GM18909 (cell line): Measurements from ENCODE around the gene MKI67.
"Not testable (repeated sequence)": the region's sequence is repeated elsewhere in the genome, so short reads cannot be mapped to it uniquely, and the experiment has no call there.

Experiments used
- ATAC-seq: cut with Tn5 transposase; IDR thresholded peaks from one replicate; pipeline ENCODE4 v1.9.1; 2021; ENCODE audit warnings: mild to moderate bottlenecking; ENCODE audit not compliant: unreplicated experiment, poor library complexity

The MKI67 gene

GRCh38 chr10:128110339-128110738 is 15.9 kb downstream of the MKI67 start:
- no peak for ATAC-seq

GRCh38 chr10:128109707-128110106 is 16.5 kb downstream of the MKI67 start:
- no peak for ATAC-seq

GRCh38 chr10:128105383-128105782 is 20.8 kb downstream of the MKI67 start:
- ATAC-seq, result no peak

- ATAC-seq, result no peak
These were observed 23.0 kb downstream of the MKI67 start for GRCh38 chr10:128103229-128103714.

GRCh38 chr10:128102480-128103228 is 23.6 kb downstream of the MKI67 start:
- ATAC-seq, result no peak

- ATAC-seq, result no peak
These were observed 24.3 kb downstream of the MKI67 start for GRCh38 chr10:128101901-128102300.

GRCh38 chr10:128099901-128100300 is 26.3 kb downstream of the MKI67 start:
- no peak for ATAC-seq

- ATAC-seq, result no peak
These were observed 27.6 kb downstream of the MKI67 start for GRCh38 chr10:128098631-128099030.

GRCh38 chr10:128097783-128098182 is 28.4 kb downstream of the MKI67 start:
- no peak for ATAC-seq

- no peak for ATAC-seq
These were observed 29.6 kb downstream of the MKI67 start for GRCh38 chr10:128096486-128097199.

- ATAC-seq, result peak; percentile 54
These were observed 30.3 kb downstream of the MKI67 start for GRCh38 chr10:128095753-128096469.

GRCh38 chr10:128095027-128095752 is 31.0 kb downstream of the MKI67 start:
- ATAC-seq, result peak; percentile 17

GRCh38 chr10:128094596-128094995 is 31.6 kb downstream of the MKI67 start:
- not testable (repeated sequence) for ATAC-seq

- ATAC-seq, result no peak
These were observed 33.8 kb downstream of the MKI67 start for GRCh38 chr10:128092454-128092853.

GRCh38 chr10:128091636-128092210 is 34.5 kb downstream of the MKI67 start:
- no peak for ATAC-seq

- no peak for ATAC-seq
These were observed 38.1 kb downstream of the MKI67 start for GRCh38 chr10:128087884-128088709.

- ATAC-seq, result no peak
These were observed 38.9 kb downstream of the MKI67 start for GRCh38 chr10:128087146-128087883.
